Measurements from ENCODE around the gene GRID1.
"Not testable (repeated sequence)": the region's sequence is repeated elsewhere in the genome, so short reads cannot be mapped to it uniquely, and the experiment has no call there.

GRID1 gene

DNA sequence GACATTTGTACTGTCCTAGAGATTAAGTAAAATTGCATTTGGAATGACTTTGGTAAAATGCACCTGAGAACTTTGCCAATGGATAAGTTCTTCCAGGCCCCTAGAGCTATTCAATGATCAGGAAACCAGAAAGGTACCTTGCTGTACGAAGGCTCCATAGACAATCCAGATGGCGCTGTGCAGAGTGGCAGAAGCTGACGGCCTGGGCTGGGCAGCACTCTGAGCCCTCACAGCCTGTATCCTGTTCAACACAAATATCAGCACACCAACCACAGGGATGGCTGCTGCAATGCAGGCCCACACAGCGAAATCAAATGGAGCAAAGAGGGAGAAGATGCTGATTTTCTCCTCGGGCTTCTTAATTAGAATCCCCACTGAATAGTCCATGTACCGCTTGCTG is 642.4 kb downstream of the GRID1 start:
- TF ChIP-seq, protein P1, sequence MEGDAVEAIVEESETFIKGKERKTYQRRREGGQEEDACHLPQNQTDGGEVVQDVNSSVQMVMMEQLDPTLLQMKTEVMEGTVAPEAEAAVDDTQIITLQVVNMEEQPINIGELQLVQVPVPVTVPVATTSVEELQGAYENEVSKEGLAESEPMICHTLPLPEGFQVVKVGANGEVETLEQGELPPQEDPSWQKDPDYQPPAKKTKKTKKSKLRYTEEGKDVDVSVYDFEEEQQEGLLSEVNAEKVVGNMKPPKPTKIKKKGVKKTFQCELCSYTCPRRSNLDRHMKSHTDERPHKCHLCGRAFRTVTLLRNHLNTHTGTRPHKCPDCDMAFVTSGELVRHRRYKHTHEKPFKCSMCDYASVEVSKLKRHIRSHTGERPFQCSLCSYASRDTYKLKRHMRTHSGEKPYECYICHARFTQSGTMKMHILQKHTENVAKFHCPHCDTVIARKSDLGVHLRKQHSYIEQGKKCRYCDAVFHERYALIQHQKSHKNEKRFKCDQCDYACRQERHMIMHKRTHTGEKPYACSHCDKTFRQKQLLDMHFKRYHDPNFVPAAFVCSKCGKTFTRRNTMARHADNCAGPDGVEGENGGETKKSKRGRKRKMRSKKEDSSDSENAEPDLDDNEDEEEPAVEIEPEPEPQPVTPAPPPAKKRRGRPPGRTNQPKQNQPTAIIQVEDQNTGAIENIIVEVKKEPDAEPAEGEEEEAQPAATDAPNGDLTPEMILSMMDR (IDR thresholded peaks at IDR 0.05): no peak
- Mint-ChIP-seq H3K27me3 (ENCODE audit: low read depth, poor library complexity) (peaks cover 8% of the 10 kb centered on the region), H3K4me1 (no peaks in the 10 kb centered on the region), H3K9me3 (no peaks in the 10 kb centered on the region), H3K27ac (no peak overlapping the region), H3K36me3 (ENCODE audit: low read depth) (no peaks in the 10 kb centered on the region), H3K4me3 (no peak overlapping the region)
- DNase-seq: no peak

DNA sequence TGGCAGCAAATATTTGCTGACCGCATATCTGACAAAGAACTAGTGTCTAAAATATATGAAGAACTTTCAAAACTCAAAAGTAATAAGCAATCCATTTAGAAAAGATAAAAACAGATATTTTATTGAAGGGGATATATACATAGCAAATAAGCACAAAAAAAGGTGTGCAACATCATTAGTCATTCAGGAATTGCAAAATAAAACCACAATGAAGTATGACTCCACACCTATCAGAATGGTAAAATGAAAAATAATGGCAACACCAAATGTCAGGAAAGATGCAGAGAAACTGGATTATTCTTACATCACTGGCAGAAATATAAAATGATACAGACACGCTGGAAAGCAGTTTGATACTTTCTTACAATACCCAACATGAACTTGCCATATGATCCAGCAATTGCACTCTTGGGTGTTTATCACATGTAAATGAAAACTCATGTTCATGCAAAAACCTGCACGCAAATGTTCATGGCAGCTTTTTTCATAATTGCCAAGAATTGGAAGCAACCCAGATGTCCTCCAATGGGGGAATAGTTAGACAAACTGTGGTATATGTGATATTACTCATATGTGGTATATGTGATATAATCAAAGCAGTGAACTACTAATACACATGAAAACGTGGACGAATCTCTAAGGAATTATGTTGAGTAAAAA is 645.5 kb downstream of the GRID1 start:
- no peak for DNase-seq
- Mint-ChIP-seq H3K4me3 (no peak overlapping the region), H3K27ac (no peak overlapping the region), H3K36me3 (ENCODE audit: low read depth) (no peaks in the 10 kb centered on the region), H3K4me1 (no peaks in the 10 kb centered on the region), H3K9me3 (no peaks in the 10 kb centered on the region), H3K27me3 (ENCODE audit: low read depth, poor library complexity) (peaks cover 4% of the 10 kb centered on the region)
- TF ChIP-seq, protein P1 (IDR thresholded peaks at IDR 0.05): no peak

DNA sequence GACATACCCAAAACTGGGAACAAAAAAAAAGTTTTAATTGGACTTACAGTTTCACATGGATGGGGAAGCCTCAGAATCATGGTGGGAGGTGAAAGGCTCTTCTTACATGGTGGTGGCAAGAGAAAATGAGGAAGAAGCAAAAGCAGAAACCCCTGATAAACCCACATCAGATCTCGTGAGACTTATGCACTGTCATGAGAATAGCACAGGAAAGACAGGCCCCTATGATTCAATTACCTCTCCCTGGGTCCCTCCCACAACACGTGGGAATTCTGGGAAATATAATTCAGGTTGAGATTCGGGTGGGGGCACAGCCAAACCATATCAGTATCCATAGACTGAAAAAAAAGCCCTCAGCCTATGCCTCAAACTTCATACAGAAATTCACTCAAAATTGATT is 647.2 kb downstream of the GRID1 start:
- Mint-ChIP-seq H3K36me3 (ENCODE audit: low read depth) (no peaks in the 10 kb centered on the region), H3K4me3 (no peak overlapping the region), H3K9me3 (no peaks in the 10 kb centered on the region), H3K27ac (no peak overlapping the region), H3K27me3 (ENCODE audit: low read depth, poor library complexity) (peaks cover 4% of the 10 kb centered on the region), H3K4me1 (no peaks in the 10 kb centered on the region)
- TF ChIP-seq, protein P1 (IDR thresholded peaks at IDR 0.05): no peak
- no peak for DNase-seq

DNA sequence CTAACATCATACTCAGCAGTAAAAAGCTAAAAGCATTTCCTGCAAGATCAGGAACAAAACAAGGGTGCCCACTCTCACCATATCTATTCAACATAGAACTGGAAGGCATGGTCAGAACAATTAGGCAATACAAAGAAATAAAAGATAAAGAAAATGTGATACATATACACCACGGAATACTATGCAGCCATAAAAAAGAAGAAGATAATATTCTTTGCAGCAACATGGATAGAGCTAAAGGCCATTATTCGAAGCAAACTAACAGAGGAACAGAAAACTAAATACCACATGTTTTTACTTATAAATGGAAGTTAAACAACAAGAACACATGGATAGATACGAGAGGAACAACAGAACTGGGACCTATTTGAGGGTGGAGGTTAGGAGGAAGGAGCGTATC is 652.7 kb downstream of the GRID1 start:
- TF ChIP-seq, protein P1 (IDR thresholded peaks at IDR 0.05): no peak
- Mint-ChIP-seq H3K36me3 (ENCODE audit: low read depth) (no peaks in the 10 kb centered on the region), H3K4me1 (no peaks in the 10 kb centered on the region), H3K4me3 (no peak overlapping the region), H3K9me3 (no peaks in the 10 kb centered on the region), H3K27me3 (ENCODE audit: low read depth, poor library complexity) (peaks cover 4% of the 10 kb centered on the region), H3K27ac (no peak overlapping the region)
- no peak for DNase-seq

DNA sequence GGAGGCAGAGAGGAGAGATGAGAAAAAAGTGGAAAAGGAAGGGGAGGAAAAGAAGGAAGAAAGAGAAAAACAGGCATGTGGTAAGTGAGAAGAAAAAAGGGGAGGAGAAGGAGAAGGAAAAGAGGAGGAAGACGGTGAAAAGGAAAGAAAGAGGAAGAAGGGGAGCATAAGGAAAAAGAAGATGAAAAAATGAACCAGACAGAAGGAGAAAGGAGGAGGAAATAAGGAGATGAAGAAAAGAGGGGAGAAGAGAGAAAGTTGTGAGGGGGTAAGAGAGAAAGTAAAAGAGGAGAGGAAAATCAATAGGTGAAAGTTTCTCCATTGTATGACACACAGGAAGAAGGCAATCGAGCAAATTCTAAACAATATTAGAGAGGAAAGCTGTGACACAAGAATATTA is 663.8 kb downstream of the GRID1 start:
- no peak overlapping the region for H3K27ac Mint-ChIP-seq
- H3K4me3 Mint-ChIP-seq: no peak overlapping the region
- peaks cover 9% of the 10 kb centered on the region for H3K9me3 Mint-ChIP-seq
- H3K4me1 Mint-ChIP-seq: no peaks in the 10 kb centered on the region
- DNase-seq: no peak
- TF ChIP-seq, protein P1 (IDR thresholded peaks at IDR 0.05): no peak
- H3K27me3 Mint-ChIP-seq (ENCODE audit: low read depth, poor library complexity): peaks cover 18% of the 10 kb centered on the region
- H3K36me3 Mint-ChIP-seq (ENCODE audit: low read depth): no peaks in the 10 kb centered on the region

DNA sequence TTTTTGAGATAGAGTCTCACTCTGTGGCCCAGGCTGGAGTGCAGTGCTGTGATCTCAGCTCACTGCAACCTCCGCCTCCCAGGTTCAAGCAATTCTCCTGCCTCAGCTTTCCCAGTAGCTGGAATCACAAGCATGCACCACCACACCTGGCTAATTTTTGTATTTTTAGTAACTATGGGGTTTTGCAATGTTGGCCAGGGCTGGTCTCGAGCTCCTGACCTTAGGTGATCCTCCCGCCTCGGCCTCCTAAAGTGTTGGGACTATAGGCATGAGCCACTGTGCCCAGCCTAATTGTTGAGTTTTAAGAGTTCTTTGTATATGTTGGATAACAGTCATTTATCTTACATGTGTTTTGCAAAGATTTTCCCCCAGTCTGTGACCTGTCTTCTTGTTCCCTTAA is 667.5 kb downstream of the GRID1 start:
- H3K27ac Mint-ChIP-seq; H3K27me3 Mint-ChIP-seq (ENCODE audit: low read depth, poor library complexity); H3K9me3 Mint-ChIP-seq; H3K4me1 Mint-ChIP-seq; DNase-seq; H3K4me3 Mint-ChIP-seq; H3K36me3 Mint-ChIP-seq (ENCODE audit: low read depth): not testable (repeated sequence)

Data from nephron progenitor cell (in vitro differentiated cells).